GM19351 (cell line): ENCODE results near the gene FAM13A.
"Not testable (repeated sequence)": the region's sequence is repeated elsewhere in the genome, so short reads cannot be mapped to it uniquely, and the experiment has no call there.

Experiments used
- ATAC-seq: cut with Tn5 transposase; IDR thresholded peaks from one replicate; pipeline ENCODE4 v1.9.1; 2021; ENCODE audit warnings: mild to moderate bottlenecking, moderate library complexity; ENCODE audit not compliant: unreplicated experiment

Gene FAM13A

DNA sequence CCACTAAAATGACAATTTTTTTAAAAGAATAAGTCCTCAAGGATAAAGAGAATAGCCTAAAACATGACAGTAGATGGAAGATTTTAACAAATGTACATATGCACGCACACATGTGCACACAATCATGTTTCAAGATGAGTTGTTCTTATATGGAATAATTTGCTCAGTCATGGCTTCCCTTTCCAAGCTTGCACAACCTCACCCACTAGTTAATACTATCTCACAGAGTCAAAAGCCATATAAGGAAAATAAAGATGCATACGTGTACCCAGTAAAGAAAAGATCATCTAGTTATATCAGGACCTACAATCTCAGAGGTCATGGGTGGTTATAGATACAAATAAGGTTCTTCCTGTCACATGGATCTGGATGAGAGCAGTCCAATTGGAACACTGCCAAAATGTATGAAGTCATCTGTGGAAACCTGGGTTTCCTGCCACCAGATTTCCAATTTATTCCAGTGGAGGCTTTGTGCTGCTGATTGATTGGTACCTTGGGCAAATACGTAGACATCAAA, 56.1 kb downstream of the FAM13A start:
- ATAC-seq: no peak

DNA sequence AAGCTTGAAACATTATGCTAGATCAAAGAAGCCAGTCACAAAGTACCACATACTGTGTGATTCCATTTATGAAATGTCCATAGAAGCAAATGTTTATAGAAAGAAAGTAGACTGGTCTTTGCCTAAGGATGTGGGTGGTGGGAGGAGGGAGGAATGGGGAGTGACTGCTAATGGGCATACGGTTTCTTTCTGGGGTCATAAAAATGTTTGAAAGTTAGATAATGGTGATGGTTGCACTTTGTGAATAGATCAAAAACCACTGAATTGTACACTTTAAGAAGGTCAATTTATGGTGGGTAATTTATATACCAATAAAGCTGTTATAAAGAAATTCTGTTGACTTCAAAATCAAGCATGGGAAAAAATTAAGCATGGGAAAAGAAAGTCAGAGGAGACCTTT, 56.6 kb downstream of the FAM13A start:
- no peak for ATAC-seq

DNA sequence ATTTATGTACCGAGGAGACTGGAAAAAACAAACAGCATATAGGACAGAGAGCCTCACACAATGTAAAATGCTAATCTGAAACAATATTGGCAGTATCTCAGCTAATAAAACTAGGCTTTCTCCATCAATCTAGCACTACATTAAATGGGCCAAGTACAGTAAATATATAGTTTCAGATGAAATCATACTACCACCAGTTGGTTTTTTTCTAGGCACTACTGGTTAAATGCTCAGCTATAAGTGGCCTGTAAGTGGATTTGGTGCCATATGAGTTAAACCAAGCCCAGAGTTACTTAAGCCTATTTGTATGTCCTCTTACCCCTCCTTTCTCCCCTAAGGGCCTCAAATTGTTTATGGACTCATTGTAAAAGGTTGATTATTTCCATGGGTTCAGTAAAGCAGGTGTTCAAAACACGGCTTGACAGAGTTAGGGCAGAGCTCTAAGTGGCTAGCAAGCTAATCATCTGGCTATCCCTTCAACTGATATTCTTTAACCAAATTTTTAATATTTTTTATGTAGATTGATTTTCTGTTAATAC, 57.5 kb downstream of the FAM13A start:
- ATAC-seq: no peak

DNA sequence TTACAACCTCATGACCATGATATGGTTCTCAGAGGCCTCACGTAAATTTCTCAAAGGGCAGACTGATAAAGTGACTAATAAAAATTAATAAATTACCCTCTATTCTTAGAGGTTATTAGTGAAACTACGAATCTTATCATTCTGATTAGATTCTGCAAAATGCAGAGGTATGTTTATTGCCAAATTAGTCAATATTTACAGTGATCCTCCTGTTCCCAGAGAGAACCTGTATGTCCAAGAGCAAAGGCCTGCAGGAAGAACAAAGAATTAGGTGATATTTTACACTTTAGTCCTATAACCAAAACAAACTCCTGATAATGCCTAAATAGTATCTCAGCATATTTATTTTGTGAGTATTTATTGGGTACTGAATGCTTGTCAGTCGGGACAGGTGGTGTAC, 58.1 kb downstream of the FAM13A start:
- ATAC-seq: no peak

DNA sequence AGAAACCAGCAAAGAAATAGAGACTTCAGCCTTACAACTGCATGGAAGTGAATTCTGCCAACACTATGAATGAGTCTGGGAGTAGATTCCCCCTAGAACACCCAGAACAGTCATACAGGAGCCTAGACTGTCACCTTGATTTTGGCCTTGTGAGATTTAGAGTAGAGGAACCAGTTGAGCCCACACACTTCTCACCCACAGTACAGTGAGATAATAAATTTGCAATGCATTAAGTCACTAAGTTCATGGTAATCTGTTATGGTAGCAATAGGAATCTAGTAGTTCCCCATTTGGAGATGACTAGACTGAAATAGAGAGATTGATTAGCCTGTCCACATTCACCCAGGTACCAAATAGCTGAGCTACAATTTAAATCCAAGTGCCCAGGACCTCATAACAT, 59.0 kb downstream of the FAM13A start:
- ATAC-seq: no peak

DNA sequence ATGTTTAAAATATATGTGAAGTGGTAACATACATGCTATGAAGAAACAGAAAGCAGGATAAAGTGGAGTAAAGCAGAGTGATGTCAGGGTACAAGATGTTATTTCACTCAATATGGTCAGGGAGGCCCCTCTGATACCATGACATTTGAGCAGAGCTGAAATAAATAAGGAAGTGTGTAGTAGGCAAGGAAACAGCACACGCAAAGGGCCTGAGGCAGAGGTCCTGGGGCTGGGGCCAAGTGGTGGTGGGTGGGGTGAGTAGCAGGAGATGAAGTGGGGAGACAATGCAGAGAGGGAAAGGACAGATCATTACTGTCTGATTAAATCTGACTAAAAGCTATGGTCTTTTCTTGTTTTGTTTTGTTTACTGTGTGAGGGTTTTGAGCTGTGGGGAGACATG, 61.1 kb downstream of the FAM13A start:
- no peak for ATAC-seq

DNA sequence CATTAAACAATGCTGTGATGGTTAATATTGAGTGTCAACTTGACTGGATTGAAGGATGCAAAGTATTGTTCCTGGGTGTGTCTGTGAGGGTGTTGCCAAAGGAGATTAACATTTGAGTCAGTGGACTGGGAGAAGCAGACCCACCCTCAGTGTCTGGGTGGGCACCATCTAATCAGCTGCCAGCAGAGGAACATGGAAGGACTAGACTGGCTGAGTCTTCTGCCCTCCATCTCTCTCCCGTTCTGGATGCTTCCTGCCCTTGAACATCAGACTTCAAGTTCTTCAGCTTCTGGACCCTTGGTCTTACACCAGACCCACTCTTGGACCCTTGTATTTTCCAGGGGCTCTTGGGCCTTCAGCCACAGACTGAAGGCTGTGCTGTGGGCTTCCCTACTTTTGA, 61.7 kb downstream of the FAM13A start:
- not testable (repeated sequence) for ATAC-seq

DNA sequence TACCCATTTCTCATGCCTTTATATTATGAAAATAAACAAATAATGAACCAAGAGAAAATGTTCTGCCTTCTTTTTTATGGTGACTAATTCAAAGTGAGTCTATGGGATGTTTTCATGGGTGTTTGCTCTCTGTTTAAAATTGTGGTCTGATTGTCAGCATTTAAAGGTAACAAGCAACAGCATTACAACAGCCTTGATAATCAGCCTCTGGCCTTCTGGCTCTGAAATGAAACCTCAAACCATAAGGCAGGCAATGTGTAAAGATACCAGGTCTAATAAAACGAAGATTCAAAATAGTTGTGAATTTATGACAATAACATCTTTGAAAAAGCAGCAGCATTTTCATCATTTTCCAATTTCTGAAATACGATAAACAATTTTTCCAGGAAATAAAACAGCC, 63.7 kb downstream of the FAM13A start:
- no peak for ATAC-seq

DNA sequence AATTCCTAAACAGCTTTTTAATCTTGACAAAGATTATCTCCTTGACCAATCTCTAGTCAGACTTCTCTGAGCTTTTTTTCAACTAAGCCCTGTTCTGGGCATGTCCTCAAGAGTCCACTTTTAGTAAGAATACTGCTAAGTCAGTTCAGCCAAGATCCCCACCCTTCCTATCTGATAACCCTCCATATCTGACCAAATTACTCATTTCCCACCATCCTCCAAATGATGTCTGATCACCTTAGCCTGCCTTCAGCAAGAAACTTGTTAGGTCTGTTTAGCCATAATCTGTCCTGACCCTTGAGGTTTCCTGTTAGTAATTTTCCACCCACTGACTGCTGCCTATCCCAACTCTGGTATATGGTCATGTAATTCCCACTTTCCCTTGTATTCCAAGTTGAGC, 65.2 kb downstream of the FAM13A start:
- ATAC-seq: no peak

DNA sequence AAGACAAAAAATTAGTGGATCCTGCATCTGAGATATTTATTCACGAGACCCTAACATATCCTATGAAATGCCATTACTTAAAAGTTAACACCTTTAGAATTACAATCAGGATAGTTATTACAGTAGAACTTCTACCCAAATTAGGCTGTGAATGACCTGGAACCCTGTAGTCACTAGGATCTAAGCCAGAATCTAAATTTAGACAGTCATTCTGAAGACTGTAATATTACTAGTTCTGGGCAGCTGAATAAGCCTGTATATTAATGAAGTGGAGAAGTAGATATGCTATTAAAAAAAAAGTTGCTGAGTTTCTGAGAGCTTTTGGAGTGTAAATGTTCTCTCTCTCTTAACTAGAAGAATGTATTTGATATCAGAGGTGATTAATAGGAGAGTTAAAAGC, 67.0 kb downstream of the FAM13A start:
- no peak for ATAC-seq

DNA sequence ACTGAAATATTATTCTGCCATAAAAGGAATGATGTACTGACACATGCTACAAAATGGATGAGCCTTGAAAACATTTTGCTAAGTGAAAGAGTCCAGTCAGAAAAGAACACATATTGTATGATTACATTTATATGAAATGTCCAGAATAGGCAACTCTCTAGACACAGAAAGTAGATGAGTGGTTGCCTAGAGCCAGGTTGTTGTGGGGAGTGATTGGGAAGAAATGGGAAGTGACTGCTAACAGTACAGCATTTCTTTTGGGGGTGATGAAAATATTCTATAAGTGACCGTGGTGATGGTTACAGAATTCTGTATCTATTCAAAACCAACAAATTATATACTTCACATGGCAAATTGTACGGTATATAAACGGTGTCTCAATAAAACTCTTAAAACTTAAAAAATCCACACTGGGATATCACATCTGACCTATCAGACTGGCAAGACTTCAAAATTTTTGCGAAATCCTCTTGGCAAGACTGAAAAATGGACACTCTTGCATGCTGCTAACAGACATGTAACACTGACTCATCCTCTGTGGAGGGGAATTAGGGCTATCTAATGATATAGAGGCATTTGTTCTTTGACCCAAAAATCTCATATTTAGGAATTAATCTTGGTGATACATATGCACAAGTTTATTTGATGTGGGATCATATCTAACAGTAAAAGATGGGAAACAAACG, 71.8 kb downstream of the FAM13A start:
- ATAC-seq: no peak

DNA sequence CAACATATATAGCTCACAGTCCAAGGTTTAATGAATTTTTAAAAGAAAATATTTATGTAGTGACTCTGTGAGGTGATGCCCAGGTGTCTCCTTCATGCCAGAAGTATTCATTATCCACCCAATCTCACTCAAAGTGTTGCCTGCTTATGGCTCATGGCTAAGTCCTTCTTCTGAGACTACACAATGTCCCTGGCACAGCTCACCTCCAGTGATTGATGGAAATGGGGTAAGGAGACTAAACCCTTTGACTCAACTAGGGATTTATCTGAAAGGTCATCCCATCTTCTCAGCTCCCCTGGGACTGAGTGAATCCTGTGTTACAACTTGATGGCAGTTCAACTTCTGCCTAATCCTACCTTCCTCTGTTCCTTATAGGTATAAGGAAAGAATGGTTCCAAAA, 74.2 kb downstream of the FAM13A start:
- ATAC-seq: no peak

DNA sequence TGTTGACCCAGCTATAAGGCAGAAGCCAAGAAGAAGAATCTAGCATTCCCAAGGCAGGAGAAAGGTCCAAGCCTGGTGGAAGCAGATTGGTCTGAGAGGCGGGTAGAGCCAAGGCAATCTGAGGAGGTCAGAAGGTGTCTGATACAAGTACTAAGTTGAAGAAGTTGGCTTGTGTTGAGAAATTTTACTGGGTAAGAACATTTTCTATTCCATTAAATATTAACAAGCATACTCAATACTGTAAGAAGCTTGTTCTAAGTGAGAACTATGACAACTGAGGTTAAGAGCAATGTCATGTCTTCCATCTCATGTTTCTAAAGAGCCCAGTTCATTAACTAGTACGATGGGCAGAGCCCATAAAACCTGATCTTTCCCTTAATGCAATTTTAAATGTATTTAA, 75.0 kb downstream of the FAM13A start:
- ATAC-seq: no peak

DNA sequence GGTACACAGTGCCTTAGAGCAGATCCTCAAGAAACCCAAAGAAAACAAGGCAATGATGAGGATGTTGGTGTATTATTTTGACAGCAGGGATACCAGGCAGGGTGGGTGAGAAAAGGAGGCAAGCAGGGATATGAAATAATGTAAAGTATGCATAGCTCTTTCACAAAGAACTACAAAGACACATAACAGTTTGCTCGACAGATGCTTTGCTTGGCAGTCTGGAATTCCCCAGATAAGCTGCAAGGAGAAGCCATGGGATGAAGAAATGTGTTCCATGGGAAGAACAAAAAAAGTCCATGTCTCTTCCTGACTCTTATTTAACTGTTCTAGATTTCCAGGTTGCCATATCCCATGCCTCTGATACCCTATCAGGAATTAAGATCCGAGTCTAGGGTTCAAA, 75.4 kb downstream of the FAM13A start:
- ATAC-seq: no peak

DNA sequence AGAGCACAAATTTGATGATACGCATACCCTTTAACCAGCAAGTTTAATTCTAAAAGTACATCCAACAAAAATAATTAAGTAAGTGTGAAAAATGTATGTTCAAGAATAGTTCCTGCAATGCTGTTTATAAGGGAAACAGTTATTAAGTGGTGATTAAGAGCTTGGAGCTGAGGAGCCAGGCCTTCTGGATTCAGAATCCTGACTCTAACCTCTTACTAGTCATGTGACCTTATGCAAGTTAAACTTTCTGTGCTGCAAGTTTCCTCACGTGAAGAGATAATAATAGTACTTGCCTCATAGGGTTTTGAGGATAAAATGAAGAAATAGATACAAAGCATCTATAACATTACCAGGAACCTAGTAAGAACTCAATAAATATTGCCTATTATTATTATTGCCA, 77.7 kb downstream of the FAM13A start:
- ATAC-seq: no peak

DNA sequence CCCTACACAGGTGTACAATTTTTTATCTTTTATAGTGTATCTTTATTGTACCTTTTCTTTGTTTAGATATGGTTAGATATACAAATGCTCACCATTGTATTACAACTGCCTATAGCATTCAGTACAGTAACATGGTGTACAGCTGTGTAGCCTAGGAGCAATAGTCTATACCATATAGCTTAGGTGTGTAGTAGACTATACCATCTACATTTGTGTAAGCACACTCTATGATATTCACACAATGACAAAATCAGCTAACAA, 80.3 kb downstream of the FAM13A start:
- no peak for ATAC-seq

DNA sequence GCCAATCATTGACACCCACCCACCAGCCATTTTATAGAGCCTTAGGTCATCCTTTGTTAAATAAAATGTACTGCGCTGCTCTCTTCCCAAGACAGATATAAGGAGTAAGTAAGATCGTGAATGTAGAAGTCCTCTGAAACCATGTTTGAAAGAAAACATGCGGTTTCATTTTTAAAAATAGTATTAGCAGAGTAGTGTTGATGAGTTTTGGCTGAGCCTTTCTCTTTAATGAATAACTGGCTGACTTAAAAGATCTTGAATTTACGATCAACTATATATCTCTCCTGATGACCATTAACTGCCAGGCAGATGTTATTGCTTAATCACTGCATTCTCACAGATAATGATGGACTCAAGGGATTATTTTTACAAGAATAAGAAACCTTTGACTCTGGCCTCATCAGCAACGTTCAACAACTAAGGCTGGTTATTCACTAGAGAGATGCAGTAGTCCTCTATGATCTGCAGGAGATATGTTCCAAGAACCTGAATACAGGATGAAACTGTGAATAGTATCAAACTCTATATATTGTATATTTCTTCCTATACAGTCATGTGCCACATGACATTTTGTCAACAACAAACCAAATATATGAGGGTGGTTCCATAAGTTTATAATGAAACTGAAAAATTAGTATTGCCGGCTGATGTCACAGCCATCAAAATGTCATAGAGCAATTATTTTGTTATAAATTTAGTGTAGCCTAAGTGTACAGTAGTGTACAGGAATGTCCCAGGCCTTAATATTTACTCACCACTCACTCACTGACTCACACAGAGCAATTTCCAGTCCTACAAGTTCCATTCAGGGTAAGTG, 80.8 kb downstream of the FAM13A start:
- ATAC-seq: no peak

DNA sequence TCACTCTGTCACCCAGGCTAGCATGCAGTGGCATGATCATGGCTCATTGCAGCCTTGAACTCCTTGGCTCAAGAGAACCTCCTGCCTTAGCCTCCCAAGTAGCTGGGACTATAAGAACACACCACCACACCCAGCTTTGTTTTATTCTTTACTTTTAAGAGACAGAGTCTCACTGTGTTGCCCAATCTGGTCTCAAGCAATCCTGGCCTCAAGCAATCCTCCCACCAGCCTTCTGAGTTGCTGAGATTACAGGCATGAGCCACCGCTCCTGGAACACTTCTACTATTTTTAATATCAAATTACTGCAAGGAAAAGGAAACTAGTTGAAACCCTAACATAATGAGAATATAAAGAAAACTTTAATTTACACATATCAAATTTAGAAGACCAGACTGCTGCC, 85.4 kb downstream of the FAM13A start:
- no peak for ATAC-seq

DNA sequence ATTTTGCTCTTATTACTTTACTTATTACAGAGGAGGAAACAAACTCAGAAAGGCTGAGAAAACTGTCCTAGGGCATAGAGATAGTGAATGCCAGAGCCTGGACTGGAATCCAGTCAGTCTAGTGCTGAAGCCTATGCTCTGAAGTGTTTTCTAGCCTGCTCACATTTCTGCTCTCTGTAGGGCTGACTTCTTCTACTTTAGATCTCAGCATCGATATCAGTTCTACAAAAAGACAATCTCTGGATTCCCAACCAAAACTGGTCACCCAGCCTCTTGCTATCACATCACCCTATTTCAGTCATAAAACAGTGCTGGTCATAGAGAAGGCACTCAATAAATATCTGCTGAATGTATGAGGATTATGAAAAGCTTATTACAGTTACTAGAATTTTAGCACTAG, 87.2 kb downstream of the FAM13A start:
- no peak for ATAC-seq

DNA sequence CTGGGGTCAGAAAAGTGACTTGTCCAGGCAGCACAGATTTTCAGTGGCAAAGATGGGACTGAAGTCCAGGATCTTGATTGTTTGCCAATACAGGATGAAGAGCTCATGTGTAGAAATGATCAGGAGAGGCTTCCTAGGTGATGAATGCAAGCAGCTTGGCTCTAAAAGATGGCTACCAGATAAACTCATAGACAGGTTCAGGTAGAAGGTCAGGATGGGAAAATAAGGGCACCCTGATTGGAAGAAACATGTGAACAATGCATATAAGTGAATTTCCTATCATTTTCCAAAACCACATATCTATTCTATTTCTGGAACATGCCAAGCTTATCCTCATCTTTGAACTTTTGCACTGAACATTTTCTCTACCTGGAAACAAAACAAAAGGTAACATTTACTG, 87.7 kb downstream of the FAM13A start:
- no peak for ATAC-seq

DNA sequence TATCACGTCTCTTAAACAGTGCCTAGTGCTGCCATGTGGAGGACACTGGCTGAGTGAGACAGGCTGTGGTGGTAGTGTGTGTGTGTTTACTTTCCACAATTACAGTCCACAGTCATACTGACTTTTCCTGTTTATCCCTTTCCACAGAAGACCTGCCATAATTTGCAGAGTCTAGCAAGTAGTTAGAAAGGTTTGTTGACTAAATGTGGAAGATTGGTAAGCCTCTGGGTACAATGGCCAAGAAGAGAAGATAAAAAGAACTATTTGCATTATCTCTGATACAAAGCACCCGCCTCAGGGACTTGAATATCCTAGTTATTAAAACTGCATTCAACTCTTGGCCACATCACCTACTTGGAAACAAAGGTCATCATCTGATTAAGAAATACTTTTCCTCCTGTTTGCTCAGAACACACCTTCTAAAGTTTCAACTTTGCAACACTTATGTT, 89.1 kb downstream of the FAM13A start:
- no peak for ATAC-seq

DNA sequence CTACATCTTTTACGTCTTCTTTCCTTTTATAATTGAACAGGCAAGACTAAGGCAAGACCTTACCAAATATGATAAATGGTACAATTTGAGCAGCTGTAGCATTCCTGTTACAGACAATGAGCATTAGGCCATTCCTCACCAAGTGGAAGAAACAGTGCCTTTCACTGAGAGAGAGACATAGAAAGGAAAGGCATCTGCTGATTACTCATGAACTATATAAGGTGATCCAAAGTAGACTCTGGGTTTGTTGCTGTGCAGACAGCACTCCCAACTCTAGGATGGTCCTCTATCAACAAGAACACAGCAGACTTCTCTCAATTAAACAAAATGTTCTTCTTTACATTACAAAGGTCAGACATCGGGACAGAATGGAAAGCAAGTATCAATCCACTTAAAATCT, 91.9 kb downstream of the FAM13A start:
- ATAC-seq: no peak
